ENCODE measurements around the gene GYS2. TPM values are rescaled to one million over a fixed set of nuclear protein-coding genes. Genes with fewer than 3 reads are reported as not detected.

The GYS2 gene
- total and polyA plus RNA-seq, 2 donors from 2014 or later: not detected

DNA sequence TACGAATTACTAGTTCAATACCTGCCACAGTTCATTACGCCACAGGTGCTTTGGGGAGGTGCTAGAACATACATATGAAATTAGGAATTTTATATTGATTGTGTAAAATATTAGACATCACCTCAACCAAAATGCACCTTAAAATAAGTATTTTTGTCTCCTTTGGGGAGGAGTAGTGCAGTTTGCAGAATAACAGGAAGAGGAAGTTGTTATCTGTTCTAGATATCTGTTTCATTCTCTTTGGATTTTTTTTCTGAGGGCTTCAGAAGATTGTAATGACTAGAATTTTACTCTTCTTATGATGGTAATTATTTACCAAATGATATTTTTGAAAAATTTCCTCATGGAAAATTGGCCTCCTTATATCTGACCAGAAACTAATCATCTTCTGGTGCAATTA, 9.9 kb upstream of the GYS2 start:
- Histone ChIP-seq H3K27ac (ENCODE audit: low read depth in 2 of 2, low read length in 2 of 2) (no peak overlapping the region), H3K9ac (ENCODE audit: low read length in 3 of 3) (no peak overlapping the region), H3K4me1 (ENCODE audit: control insufficient read depth in 2 of 3, insufficient read depth in 2 of 3, low read depth in 1 of 3, low read length in 3 of 3) (no peaks in the 10 kb centered on the region), H3K9me3 (ENCODE audit: control insufficient read depth in 2 of 3, insufficient read depth in 1 of 3, low read length in 3 of 3) (no peaks in the 10 kb centered on the region), H3K4me3 (ENCODE audit: low read length in 3 of 3) (no peak overlapping the region), H3K36me3 (ENCODE audit: control insufficient read depth in 2 of 3, insufficient read depth in 3 of 3, low read length in 3 of 3) (no peaks in the 10 kb centered on the region), H3K27me3 (ENCODE audit: control insufficient read depth, insufficient read depth, low read length) (no peaks in the 10 kb centered on the region)
- TF ChIP-seq, protein P1, sequence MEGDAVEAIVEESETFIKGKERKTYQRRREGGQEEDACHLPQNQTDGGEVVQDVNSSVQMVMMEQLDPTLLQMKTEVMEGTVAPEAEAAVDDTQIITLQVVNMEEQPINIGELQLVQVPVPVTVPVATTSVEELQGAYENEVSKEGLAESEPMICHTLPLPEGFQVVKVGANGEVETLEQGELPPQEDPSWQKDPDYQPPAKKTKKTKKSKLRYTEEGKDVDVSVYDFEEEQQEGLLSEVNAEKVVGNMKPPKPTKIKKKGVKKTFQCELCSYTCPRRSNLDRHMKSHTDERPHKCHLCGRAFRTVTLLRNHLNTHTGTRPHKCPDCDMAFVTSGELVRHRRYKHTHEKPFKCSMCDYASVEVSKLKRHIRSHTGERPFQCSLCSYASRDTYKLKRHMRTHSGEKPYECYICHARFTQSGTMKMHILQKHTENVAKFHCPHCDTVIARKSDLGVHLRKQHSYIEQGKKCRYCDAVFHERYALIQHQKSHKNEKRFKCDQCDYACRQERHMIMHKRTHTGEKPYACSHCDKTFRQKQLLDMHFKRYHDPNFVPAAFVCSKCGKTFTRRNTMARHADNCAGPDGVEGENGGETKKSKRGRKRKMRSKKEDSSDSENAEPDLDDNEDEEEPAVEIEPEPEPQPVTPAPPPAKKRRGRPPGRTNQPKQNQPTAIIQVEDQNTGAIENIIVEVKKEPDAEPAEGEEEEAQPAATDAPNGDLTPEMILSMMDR (IDR thresholded peaks at IDR 0.05; ENCODE audit: borderline replicate concordance, extremely low read depth, insufficient read depth): no peak
- no peak for DNase-seq
- no peak for FAIRE-seq
- intact Hi-C loops (cut with DNase I): no loop called here

DNA sequence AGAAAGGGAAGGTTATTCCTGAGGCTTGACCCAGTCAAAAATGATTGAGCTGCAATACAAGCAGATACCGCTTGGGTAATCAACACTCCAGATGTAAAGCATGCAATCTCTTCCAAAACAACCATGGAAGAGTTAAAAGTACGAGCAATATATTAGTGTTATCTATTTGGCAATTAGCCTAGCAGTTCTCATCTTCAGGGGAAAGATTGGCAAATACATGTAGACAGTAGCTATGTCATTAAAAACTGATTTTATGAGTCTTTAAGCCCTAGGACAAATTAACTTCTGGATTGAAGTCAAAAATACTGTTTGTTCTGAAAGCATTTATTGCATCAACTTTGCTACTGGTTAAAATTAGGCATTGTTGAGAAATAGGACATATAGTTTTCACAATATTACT, 9.3 kb upstream of the GYS2 start:
- no peaks in the 10 kb centered on the region for H3K27me3 ChIP-seq (ENCODE audit: control insufficient read depth, insufficient read depth, low read length)
- TF ChIP-seq, protein P1 (IDR thresholded peaks at IDR 0.05; ENCODE audit: borderline replicate concordance, extremely low read depth, insufficient read depth): no peak
- intact Hi-C loops (cut with DNase I): no loop called here

DNA sequence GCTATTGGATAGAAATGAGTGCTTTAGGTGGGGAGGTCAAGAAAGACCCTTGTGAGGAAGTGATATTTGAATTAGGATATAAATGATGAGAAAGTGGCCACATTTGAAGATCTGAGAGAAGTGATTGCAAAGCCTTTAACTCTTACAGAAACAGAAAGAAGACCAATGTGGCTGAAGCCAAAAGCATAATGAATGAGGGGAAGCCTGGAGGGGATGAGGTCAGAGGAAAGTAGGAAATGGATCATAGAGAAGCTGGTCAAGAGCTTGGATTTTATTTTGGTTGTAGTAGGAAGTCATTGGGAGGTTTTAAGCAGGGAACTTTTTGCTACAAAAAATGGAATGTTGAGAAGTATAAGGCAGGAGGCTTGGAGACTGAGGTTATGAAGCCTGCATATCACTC, 3.5 kb upstream of the GYS2 start:
- H3K9ac ChIP-seq (ENCODE audit: low read length in 3 of 3): no peak overlapping the region
- no peak overlapping the region for H3K4me3 ChIP-seq (ENCODE audit: low read length in 3 of 3)
- intact Hi-C loops (cut with DNase I): no loop called here
- H3K9me3 ChIP-seq (ENCODE audit: control insufficient read depth in 2 of 3, insufficient read depth in 1 of 3, low read length in 3 of 3): no peaks in the 10 kb centered on the region
- H3K36me3 ChIP-seq (ENCODE audit: control insufficient read depth in 2 of 3, insufficient read depth in 3 of 3, low read length in 3 of 3): no peaks in the 10 kb centered on the region
- no peak for DNase-seq
- no peak overlapping the region for H3K27ac ChIP-seq (ENCODE audit: low read depth in 2 of 2, low read length in 2 of 2)
- no peak for FAIRE-seq
- TF ChIP-seq, protein P1 (IDR thresholded peaks at IDR 0.05; ENCODE audit: borderline replicate concordance, extremely low read depth, insufficient read depth): no peak
- H3K4me1 ChIP-seq (ENCODE audit: control insufficient read depth in 2 of 3, insufficient read depth in 2 of 3, low read depth in 1 of 3, low read length in 3 of 3): no peaks in the 10 kb centered on the region
- no peaks in the 10 kb centered on the region for H3K27me3 ChIP-seq (ENCODE audit: control insufficient read depth, insufficient read depth, low read length)

More for the DNA sequence above, 9.3 kb upstream of the GYS2 start:
- FAIRE-seq (no peak), DNase-seq (peak in 1 of 5 donors; percentile 16)
- no peak overlapping the region for H3K9ac ChIP-seq (ENCODE audit: low read length in 3 of 3)
- H3K27ac ChIP-seq (ENCODE audit: low read depth in 2 of 2, low read length in 2 of 2): no peak overlapping the region
- H3K4me3 ChIP-seq (ENCODE audit: low read length in 3 of 3): no peak overlapping the region
- H3K9me3 ChIP-seq (ENCODE audit: control insufficient read depth in 2 of 3, insufficient read depth in 1 of 3, low read length in 3 of 3): no peaks in the 10 kb centered on the region
- H3K36me3 ChIP-seq (ENCODE audit: control insufficient read depth in 2 of 3, insufficient read depth in 3 of 3, low read length in 3 of 3): no peaks in the 10 kb centered on the region
- no peaks in the 10 kb centered on the region for H3K4me1 ChIP-seq (ENCODE audit: control insufficient read depth in 2 of 3, insufficient read depth in 2 of 3, low read depth in 1 of 3, low read length in 3 of 3)

DNA sequence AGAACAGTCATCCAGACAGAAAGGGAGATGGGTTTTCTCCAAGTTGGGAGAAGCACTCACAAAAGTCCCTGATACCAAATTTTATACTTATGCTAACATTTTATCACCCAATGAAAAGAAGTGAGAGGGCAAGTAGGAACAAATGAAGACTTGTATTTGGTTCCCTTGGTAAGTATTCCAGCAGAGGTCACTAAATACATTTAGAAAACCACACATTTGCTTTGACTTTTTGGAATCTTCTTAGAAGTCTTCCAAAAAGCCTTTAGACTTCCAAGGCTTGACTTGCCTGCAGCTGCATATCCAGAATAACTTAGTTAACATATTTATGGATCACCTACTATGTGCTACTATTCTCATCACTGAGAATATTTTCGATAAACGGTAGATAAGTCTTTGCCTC, 3.1 kb upstream of the GYS2 start:
- Histone ChIP-seq H3K27me3 (ENCODE audit: control insufficient read depth, insufficient read depth, low read length) (no peaks in the 10 kb centered on the region), H3K9me3 (ENCODE audit: control insufficient read depth in 2 of 3, insufficient read depth in 1 of 3, low read length in 3 of 3) (no peaks in the 10 kb centered on the region), H3K36me3 (ENCODE audit: control insufficient read depth in 2 of 3, insufficient read depth in 3 of 3, low read length in 3 of 3) (no peaks in the 10 kb centered on the region), H3K9ac (ENCODE audit: low read length in 3 of 3) (no peak overlapping the region), H3K4me1 (ENCODE audit: control insufficient read depth in 2 of 3, insufficient read depth in 2 of 3, low read depth in 1 of 3, low read length in 3 of 3) (no peaks in the 10 kb centered on the region), H3K4me3 (ENCODE audit: low read length in 3 of 3) (no peak overlapping the region), H3K27ac (ENCODE audit: low read depth in 2 of 2, low read length in 2 of 2) (no peak overlapping the region)
- intact Hi-C loops (cut with DNase I): no loop called here
- FAIRE-seq (peak; percentile 41), DNase-seq (peak in 2 of 5 donors; percentile 9 to 54)
- TF ChIP-seq, protein P1 (IDR thresholded peaks at IDR 0.05; ENCODE audit: borderline replicate concordance, extremely low read depth, insufficient read depth): peak; percentile 42
